DMS 273 (cell line): Measurements from ENCODE around the gene SORCS2.

Experiments
- DNase-seq: peaks from one replicate; lab custom pipeline; 2025; ENCODE audit not compliant: unreplicated experiment; lab: John Stamatoyannopoulos, UW

The SORCS2 gene

DNA sequence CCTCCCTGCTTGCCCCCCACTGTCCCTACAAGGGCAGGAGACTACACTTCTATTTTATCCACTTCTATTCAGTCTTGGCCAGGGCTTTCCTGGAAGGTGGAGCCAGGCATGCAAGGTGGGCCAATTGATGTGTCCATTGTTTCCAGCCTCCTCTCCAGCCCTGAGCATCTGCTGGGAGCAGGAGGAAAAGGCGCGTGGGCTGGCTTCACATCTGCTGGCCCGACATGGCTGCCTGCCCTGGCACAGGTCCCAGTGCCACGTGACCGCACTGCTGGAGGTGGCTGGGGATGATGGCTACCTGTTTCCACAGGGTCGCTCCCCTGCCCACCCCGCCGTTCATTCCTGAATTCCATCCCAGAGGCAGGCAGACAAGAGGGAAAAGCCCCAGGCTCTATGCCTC, 499.6 kb downstream of the SORCS2 start:
- peak; percentile 89 for DNase-seq

DNA sequence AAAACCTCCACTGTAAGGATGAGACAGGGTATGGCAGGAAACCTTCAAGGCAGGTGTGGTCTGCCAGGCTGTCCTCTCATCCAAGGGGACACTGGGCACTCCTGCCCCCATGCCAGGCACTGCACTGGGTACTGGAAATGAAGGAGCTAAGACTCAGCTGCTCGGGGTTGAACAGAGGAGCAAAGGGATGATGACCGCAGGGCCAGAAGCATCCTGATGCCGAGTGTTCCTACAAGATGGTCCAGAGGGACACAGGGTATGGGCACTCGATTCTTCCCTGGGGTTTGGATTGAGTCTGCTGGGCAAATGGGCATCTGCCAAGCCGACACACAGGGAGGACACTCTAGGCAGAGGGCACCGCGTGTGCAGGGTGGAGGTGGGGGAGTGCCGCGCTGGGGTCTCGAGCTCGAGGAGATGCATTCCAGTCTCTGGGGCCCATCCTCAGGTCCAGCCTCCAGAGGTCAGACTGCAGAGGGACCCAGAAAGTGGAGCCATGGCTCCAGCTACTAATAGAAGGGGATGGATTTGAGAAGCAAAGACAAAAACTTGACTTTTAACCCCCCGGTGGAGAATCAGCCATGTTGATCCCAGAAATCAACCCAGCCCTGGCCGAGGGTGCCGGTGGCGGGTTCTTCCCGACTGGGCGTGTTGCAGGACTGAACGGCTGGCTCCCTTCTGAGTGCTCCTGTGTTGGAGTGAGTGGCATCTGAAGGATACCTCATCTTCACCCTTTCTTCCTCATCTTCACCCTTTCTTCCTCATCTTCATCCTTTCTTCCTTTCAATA, 500.3 kb downstream of the SORCS2 start:
- no peak for DNase-seq

DNA sequence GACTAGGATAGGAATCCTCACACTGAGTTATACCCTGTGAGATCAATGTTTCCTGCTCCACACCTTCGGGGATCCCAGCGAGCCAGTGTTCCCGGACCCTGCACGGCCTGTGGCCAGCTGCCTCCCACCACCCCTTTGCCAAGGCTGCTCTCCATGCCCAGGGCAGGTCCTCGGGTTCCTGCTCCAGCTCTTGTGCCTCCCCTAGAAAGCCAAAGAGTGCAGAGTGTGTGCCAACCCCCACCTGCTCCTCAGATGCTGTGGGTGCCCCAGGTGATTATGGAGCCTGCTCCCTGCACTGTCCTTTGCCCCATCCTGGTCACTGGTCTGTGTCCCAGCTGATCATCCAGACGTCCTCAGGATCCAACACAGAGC, 500.9 kb downstream of the SORCS2 start:
- DNase-seq = no peak

DNA sequence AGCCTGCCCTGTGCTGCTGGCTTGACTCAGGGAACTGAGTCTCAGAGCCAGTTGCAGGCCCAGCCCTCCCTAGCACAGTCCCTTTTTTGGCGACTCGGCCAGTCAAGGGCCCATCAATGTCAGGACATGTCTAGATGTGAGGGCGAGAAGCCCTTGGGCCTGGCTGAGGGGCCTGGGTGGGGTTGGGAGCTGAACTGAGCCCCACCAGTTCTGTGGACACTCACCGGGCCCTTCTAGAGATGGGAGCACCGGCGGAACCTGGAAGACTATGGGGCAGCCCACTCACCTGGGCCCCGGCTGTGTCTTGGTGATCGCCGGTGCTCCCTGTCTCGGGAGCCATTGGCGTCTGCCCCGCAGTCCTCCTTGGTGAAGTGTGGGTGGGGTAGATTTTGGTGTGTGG, 501.4 kb downstream of the SORCS2 start:
- DNase-seq = no peak

DNA sequence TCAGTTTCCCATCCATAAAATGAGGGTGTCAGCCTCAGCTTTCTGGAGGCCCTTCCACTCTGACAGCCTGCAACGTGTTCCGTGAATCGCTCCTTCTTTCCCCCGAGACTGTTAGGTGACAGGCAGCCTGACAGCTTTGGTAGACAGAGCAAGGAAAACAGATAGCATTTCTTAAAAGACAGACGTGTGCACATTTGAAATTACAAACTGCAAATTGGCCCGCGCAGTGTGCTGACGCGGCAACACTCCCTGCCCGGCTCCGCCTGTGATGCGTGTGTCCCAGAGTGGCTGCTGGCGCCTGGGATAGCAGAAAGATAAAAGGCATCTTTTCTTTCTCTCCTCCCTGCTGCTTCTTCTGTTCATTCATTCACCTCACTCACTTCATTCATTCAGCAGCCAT, 502.0 kb downstream of the SORCS2 start:
- DNase-seq = no peak

DNA sequence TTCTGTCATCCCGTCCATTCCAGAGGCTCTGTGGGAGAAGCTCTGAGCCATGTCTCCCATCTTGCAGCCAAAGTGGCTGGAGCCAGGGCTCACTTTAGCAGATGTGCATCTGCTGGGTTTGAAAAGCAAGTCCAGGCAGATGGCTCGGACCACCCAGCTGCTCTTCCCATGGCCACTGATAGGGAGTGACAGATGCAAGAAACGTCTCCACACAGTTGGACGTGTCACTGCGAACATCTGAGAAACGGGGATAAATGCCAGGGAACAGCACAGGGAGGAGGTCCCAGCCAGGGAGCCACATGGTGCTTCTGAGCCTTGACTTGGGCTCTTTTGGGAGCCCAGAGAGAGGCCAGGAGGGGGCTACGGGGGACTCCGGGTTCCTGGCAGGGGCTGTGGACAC, 505.0 kb downstream of the SORCS2 start:
- peak; percentile 93 for DNase-seq

DNA sequence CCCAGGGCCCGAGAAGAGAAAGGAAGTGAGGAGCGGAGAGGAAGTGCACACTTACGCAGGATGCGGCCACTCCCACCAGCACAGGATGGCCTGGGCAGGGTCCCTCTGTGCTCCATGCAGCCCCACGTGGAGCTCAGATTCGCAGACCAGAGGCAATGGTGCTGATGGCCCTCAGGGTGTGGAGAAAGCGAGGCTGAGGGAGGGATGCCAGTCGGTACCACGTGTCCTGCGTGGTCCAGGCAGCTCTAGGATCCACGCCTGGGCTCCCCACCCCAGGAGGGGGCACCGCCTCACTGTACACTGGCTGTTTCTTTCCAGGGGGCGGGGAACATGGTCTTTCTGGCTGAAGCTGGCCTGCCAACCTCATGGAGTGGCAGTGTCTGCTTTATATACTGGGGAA, 505.5 kb downstream of the SORCS2 start:
- peak; percentile 25 for DNase-seq

DNA sequence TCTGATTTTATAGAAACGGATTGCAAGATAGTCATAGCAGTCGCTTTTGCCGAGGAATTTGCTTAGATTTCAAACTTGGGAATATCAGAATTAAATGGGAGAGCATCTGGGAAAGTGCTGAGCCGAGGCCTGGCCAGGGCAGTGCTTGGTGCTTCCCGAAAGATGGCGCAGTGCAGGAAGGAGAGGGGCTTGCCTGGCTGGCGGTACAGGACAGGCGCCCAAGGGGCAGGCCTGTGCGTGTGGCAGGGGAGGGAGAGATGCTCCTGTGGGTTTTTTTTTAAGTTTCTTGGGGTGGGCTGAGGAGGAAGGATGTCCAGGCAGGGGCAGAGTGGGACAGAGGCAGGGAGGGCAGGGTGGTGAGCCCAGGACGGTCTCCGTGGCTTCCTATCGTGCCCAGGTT, 506.2 kb downstream of the SORCS2 start:
- peak; percentile 62 for DNase-seq

DNA sequence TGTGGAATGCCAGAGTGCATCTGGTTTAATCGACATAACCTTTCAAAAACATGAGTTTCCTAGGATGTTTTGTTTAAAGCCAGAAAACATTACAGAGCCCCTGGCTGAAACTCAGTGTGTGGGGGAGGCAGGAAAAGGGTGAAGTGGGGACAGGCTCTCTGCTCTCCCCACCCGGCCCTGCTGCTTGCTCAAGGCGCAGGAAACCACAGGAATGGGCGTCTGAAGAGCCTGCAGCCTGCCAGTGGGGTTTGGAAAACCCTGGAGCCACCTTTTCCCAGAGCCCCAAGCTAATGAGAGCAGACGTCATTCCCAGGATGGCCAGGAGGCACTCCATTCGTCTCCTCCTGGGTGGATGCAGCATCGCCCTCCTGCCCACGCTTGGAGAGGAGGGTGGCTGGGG, 506.7 kb downstream of the SORCS2 start:
- peak; percentile 49 for DNase-seq

DNA sequence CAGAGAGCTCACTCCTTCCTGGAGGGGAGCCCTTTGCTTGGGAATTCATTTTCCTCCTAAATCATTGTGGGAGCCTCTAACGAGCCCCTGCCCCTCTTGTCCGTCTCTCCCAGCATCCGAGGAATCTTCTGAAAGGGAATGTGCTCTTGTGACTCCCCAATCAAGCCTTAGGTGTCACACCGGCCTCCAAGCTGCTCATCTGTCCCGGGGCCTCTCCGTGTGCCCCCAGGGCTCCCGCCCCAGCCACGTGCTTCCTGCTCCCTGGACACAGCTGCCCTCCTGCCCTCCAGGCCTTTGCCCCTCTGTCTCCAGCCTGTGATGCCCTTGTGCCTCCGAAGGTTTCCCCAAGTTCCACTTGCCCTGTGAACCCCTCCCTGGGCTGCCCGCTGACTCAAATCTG, 507.5 kb downstream of the SORCS2 start:
- no peak for DNase-seq

DNA sequence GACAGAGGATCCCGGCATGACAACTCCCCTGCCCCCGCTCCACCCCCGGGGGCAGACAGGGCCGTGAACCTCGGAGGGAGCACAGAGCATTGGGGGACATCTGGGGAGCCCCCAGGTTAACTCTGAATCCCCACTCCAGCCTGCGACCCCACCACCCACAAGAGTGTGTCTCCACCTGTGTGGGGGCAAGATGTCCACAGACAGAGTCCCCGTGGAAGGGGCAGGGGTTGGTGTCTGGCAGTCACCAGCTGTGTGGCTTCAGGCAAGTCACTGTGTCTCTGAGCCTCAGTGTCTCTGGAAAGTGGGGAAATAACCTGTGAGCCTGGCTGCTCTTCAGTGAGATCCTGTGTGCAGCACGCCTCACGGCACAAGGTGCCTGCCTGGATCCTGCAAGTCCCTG, 508.3 kb downstream of the SORCS2 start:
- no peak for DNase-seq

DNA sequence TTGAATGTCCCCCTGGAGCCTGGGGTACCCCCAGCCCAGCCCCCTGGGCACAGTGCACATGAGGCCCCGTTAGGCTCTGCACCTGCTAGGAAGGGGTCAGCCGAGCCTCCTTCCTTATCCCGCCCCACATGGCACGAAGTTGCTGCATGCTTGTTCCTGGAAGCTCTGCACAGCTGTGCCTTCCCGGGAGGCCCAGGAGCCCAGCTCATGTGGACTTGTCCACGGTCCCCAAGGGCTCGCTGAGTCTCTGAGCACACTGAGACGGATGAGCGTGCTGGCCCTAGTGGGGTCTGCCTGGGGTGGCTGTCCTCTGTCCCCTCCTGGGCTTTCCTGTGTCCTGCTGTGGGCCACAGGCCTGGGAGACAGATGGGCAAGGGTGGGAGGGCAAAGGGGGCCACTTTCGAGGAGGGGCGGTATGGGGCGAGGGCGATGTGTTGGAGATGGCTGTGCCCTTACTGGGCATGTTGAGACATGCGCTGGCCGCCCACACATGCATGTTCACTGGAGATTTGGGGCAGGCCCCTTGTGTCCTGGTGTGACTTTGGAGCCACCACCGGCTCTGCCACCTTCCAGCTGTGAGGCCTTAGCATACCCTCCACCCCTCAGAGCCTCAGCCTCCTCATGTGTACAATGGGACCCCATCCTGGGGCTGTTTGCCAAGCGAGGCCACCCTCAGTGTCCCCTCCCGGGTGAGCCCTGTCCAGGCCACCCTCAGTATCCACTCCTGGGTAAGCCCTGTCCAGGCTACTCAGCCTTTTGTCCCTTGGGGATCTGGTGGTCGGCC, 509.7 kb downstream of the SORCS2 start:
- DNase-seq = peak; percentile 51

DNA sequence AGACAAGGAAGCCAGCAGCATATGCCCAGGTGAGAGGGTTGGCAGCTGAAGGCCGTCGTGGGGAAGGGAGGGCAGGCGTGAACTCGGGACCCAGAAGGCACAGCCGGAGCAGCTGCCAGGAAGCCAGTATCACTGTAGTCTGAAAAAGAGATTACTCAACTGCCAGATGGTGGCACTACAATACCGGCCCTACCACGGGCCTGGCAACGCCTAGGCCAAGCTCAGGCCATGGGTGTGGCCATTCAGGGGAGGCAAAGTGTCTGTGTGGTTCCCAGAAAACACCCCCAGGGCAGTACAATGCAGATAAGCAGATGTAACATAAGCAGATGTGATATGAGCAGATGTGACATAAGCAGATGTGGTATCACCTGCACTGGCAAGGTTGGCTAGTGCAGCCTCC, 511.4 kb downstream of the SORCS2 start:
- DNase-seq = peak; percentile 17

DNA sequence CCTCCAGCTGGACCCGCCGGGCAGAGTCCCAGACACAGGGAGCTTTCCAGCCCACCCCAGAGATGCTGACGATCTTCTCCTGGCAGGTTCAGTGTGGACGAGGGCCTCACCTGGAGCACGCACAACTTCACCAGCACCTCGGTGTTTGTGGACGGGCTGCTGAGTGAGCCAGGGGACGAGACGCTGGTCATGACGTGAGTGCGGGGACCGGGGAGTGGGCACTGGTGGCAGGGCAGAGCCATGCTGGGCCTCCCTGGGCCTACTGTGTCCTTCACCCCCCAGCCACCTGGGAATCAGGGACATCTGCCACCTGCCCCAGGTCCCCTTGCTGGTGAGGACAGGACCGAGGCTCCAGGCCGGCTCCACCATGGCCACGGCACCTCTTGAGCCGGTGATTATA, 511.8 kb downstream of the SORCS2 start:
- no peak for DNase-seq

DNA sequence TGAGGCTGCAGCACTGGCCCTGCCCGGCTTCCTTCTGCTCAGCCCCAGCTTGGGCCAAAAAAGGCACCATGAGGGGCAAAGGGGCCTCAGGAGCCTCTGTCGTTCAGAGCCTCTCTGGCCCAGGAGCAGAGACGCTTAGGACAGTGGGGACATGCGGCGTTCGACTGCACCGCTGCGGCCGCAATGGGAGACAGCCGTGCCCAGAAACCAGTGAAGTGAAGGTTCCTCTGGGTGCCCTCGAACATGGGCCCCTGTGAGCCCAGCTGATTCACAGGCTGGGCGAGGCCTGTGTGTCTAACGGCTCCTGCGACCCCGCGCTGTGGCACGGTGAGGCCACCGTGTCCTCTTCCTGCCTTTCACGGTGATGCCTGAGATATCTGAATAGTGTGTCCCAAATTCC, 512.3 kb downstream of the SORCS2 start:
- DNase-seq = no peak

DNA sequence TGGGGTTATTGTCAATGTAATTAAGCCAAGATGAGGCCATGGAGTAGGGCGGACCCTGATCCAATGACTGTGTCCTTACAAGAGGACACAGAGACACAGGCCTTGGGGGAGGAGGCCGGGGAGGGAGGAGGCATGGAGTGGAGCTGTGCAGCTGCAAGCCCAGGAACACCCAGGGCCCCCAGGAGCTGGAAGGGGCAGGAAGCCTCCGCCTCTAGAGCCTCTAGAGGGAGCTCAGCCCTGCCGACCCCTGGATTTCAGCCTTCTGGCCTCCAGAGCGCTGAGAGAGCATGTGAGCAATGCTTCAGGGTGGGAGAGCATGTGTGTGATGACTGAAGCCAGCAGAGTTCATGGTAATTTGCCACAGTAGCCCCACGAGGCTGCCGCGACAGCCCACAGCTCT, 512.7 kb downstream of the SORCS2 start:
- DNase-seq = peak; percentile 39

DNA sequence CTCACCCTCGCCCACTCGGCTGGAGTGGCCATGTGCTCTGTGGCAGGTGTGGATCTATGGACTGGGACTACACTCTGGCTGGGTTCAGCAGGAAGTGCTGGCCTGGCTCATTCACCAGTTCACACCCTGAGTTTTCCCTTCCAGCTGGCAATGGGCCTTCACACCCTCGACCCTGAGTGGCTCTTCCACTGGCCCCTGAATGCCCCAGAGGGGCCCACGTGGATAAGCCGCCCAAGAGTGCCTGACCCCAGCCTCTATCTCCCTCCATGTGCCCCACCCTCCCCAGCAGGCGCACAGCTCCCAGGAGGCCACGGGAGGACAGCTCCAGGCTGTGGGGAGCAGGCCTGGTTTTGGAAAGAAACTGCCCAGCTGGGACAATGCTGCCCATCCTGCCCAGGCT, 513.3 kb downstream of the SORCS2 start:
- no peak for DNase-seq

DNA sequence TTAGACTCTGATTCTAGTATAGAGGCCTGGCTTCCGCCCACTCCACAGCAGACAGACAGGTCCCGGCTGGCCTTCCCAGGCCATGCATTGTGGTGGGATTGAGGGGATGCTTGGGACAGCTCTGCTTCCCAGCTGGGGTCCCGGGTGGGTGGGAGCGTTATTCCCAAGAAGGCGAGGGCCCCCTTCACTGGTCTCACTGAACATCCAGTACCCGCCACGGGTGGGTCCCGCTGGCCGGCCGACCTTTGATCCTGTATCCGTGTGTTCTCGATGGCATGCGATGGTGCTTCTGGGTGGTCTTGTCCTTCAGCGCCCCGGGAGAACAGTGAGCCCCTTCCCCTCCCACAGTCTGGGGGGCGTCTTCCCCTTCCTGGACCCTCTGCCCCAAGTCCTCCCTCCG, 515.9 kb downstream of the SORCS2 start:
- DNase-seq = no peak

DNA sequence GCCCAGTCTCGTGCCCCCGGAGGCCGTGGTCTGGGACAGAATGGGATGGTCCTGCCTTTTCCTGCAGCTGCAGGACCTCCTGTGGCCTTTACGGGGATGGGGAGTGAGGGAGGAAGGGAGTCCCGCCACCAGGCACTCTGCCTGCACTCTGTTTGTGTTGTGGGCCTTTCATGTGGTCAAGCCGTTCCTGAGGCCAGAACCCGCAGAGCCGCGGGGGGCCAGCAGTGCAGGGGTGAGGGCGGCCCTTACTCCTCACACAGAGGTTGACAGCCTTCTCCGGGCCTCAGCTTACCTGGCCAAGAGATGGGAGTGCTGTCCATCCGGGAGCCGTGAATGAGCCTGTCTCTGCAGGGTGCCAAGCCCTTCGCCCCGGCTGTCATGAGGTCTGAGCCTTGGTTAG, 516.6 kb downstream of the SORCS2 start:
- no peak for DNase-seq

DNA sequence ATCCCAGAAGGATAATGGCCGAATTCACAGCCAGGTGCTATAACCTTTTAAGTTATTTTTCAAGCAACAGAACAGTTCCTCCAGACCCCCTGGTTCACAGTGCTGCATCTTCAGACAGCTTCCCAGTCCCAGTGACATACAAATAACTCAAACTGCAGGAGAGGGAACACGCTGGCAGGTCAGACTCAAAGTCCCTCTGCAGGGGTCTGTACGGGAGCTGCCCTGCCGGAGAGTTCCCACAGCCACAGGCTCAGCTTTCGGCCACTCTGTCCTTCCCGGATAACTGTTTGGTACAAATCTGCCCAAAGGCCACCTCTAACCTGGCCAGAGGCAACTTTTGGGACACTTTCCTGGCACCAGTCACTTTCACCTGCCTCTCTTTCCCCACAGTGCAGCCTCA, 517.1 kb downstream of the SORCS2 start:
- DNase-seq = no peak

DNA sequence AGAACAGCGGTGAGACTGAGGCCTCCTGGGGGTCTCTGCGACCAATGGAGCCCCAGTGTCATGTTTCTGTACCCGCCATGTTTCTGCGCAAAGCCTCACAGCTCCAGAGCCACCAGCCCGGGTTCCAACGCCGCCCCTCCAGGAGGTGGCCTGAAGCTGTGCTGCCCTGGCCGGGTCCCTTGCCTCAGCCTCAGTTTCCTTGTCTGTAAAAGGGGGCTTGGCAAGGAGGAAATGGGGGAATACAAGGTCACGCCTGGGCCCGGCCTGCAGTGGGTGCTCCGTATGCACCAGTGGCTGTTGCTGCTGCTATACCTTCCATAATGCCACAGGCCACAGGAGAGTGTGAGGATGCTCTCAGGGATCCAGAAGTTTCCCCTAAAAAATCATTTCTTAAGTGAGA, 517.8 kb downstream of the SORCS2 start:
- DNase-seq = no peak

DNA sequence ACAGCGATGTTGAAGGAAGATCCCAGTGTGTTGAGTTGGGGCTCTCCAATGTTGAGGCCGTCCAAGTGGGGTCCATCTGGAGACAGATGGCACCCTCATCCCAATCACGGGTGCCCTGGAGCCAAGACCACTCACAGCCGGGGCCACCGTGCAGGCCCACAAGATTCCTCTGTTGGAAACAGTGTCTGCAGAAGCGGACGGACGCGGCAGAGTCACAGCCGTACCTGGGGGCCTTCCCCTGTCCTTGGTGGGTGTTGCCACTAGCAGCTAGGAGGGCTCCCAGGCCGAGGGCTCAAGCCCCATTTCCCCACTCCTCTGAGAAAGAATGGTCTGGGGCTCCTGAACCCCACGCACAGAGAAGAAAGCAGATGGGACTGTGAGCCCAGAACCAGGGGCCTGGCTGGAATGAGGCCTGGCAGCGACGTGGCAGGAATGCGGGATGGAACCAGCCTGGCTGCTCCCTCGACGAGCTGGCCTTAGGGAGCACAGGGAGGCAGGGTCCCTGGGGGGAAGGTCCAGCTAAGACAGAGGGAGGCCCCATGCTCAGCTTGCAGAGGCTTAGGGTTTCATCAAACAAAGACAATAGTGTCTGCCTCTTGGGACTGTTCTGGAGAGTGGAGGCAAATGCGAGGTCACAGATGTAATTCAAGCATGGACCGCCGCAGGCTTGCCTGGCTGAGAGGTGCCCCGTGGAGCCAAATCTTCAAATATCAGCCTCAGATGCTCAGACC, 518.4 kb downstream of the SORCS2 start:
- DNase-seq = no peak
